Measurements from ENCODE around the gene FREM3. TPM values are rescaled to one million over a fixed set of nuclear protein-coding genes. Genes with fewer than 3 reads are reported as not detected.

Gene FREM3
- total RNA-seq, 2 experiments from 2014 or later = not detected

- Histone ChIP-seq H3K27me3 (ENCODE audit: control insufficient read depth in 1 of 2, insufficient read depth in 2 of 2, low read length in 2 of 2) (no peaks in the 10 kb centered on the region), H3K9me3 (ENCODE audit: control insufficient read depth in 1 of 2, insufficient read depth in 1 of 2, low read length in 2 of 2) (no peaks in the 10 kb centered on the region), H3K36me3 (ENCODE audit: insufficient read depth, low read length) (peaks cover 3% of the 10 kb centered on the region), H3K4me3 (ENCODE audit: low read length) (peak overlapping the region; percentile 72), H3K27ac (ENCODE audit: low read depth in 1 of 2, low read length in 2 of 2) (no peak overlapping the region), H3K4me1 (ENCODE audit: insufficient read depth, low read length) (peaks cover 11% of the 10 kb centered on the region)
- CTCF ChIA-PET = interaction anchor here (1.1 to 2.0 kb wide), 3 partner anchors 27 to 49 kb away, joined by 4 to 11 read pairs (median 8); partner anchors contain the start of gene SMARCA5
- Mint-ChIP-seq H3K27me3 (no peaks in the 10 kb centered on the region), H3K36me3 (ENCODE audit: low read depth) (peaks cover 14% of the 10 kb centered on the region), H3K27ac (peak overlapping the region; percentile 85), H3K9me3 (no peaks in the 10 kb centered on the region), H3K4me1 (ENCODE audit: low read depth) (peaks cover 25% of the 10 kb centered on the region), H3K4me3 (peak overlapping the region; percentile 96)
- POLR2A ChIA-PET = interaction anchor here (1.0 to 2.4 kb wide), 3 partner anchors 11 to 48 kb away, joined by 3 to 12 read pairs (median 3); partner anchors contain the start of gene SMARCA5
- DNase-seq (peak in 8 of 14 experiments; percentile 2 to 70 (median 16)), ATAC-seq (ENCODE audit: poor library complexity) (peak; percentile 9)
- TF ChIP-seq CTCF (IDR thresholded peaks at IDR 0.05) = no peak
- intact Hi-C loops (cut with DNase I, micrococcal nuclease) = loop anchor here (5.0 kb wide), 4 partner anchors 42 to 1503 kb away; partner anchors contain the start of genes GYPA (in 1 of the 2) and SMARCA5 (in 1 of the 2)
Observed at GRCh38 chr4:143559757-143560147, 140.7 kb downstream of the FREM3 start.

- DNase-seq (peak; percentile 46 to 90 (median 66)), ATAC-seq (ENCODE audit: poor library complexity) (peak; percentile 83)
- no peaks in the 10 kb centered on the region for H3K9me3 ChIP-seq (ENCODE audit: control insufficient read depth in 1 of 2, insufficient read depth in 1 of 2, low read length in 2 of 2)
- peak overlapping the region; percentile 72 for H3K4me3 ChIP-seq (ENCODE audit: low read length)
- CTCF ChIA-PET = interaction anchor here (0.7 to 2.0 kb wide), 12 partner anchors 9 to 1540 kb away, joined by 3 to 13 read pairs (median 4); partner anchors contain the start of genes ABCE1, ANAPC10 and SMARCA5
- H3K27ac Mint-ChIP-seq = peak overlapping the region; percentile 85
- H3K27me3 Mint-ChIP-seq = no peaks in the 10 kb centered on the region
- H3K9me3 Mint-ChIP-seq = no peaks in the 10 kb centered on the region
- peak overlapping the region; percentile 96 for H3K4me3 Mint-ChIP-seq
- POLR2A ChIA-PET = interaction anchor here (0.9 to 2.4 kb wide), 3 partner anchors 10 to 46 kb away, joined by 3 to 12 read pairs (median 3); partner anchors contain the start of gene SMARCA5
- peaks cover 11% of the 10 kb centered on the region for H3K4me1 ChIP-seq (ENCODE audit: insufficient read depth, low read length)
- H3K27me3 ChIP-seq (ENCODE audit: control insufficient read depth in 1 of 2, insufficient read depth in 2 of 2, low read length in 2 of 2) = no peaks in the 10 kb centered on the region
- intact Hi-C loops (cut with DNase I, micrococcal nuclease) = loop anchor here (5.0 kb wide), 4 partner anchors 42 to 1503 kb away; partner anchors contain the start of genes GYPA (in 1 of the 2) and SMARCA5 (in 1 of the 2)
- TF ChIP-seq CTCF (IDR thresholded peaks at IDR 0.05) = peak; percentile 77
- H3K4me1 Mint-ChIP-seq (ENCODE audit: low read depth) = peaks cover 25% of the 10 kb centered on the region
- H3K27ac ChIP-seq (ENCODE audit: low read depth in 1 of 2, low read length in 2 of 2) = peak overlapping the region; percentile 22 to 42
- peaks cover 20% of the 10 kb centered on the region for H3K36me3 Mint-ChIP-seq (ENCODE audit: low read depth)
- H3K36me3 ChIP-seq (ENCODE audit: insufficient read depth, low read length) = peaks cover 6% of the 10 kb centered on the region
Observed at GRCh38 chr4:143558823-143559756, 141.4 kb downstream of the FREM3 start.

GRCh38 chr4:143558286-143558685 lies 142.2 kb downstream of the FREM3 start:
- intact Hi-C loops (cut with DNase I, micrococcal nuclease) = loop anchor here (5.0 kb wide), 4 partner anchors 41 to 1504 kb away; partner anchors contain the start of genes GYPA (in 1 of the 2) and SMARCA5 (in 1 of the 2)
- H3K27ac ChIP-seq (ENCODE audit: low read depth in 1 of 2, low read length in 2 of 2) = no peak overlapping the region
- CTCF ChIA-PET = interaction anchor here (1.1 to 2.0 kb wide), 8 partner anchors 10 to 1540 kb away, joined by 3 to 13 read pairs (median 5); partner anchors contain the start of genes ABCE1, ANAPC10 and SMARCA5

More at GRCh38 chr4:143558286-143558685, 142.2 kb downstream of the FREM3 start:
- no peaks in the 10 kb centered on the region for H3K9me3 ChIP-seq (ENCODE audit: control insufficient read depth in 1 of 2, insufficient read depth in 1 of 2, low read length in 2 of 2)
- Mint-ChIP-seq H3K27me3 (no peaks in the 10 kb centered on the region), H3K4me3 (peak overlapping the region; percentile 96), H3K9me3 (no peaks in the 10 kb centered on the region), H3K36me3 (ENCODE audit: low read depth) (peaks cover 24% of the 10 kb centered on the region), H3K27ac (peak overlapping the region; percentile 34), H3K4me1 (ENCODE audit: low read depth) (peaks cover 25% of the 10 kb centered on the region)
- no peaks in the 10 kb centered on the region for H3K27me3 ChIP-seq (ENCODE audit: control insufficient read depth in 1 of 2, insufficient read depth in 2 of 2, low read length in 2 of 2)
- ATAC-seq (ENCODE audit: poor library complexity) (no peak), DNase-seq (no peak)
- no peak overlapping the region for H3K4me3 ChIP-seq (ENCODE audit: low read length)
- H3K36me3 ChIP-seq (ENCODE audit: insufficient read depth, low read length) = peaks cover 12% of the 10 kb centered on the region
- POLR2A ChIA-PET = interaction anchor here (0.9 to 2.4 kb wide), 3 partner anchors 10 to 45 kb away, joined by 3 to 12 read pairs (median 3); partner anchors contain the start of gene SMARCA5
- H3K4me1 ChIP-seq (ENCODE audit: insufficient read depth, low read length) = peaks cover 11% of the 10 kb centered on the region
- no peak for TF ChIP-seq CTCF (IDR thresholded peaks at IDR 0.05)

Data from CD4-positive, alpha-beta T cell (primary cell).